LNCAP (cell line): ENCODE data around the gene LRRC43.

ENCODE experiments used
- CTCF ChIP-seq: fragments of 450-650 bp; IDR thresholded peaks from 2 replicates; pipeline ENCODE4 v1.5.1; 2017; ENCODE audit warnings: mild to moderate bottlenecking

The LRRC43 gene

GRCh38 chr12:122160761-122161160 lies 22.2 kb upstream of the LRRC43 start:
- no peak for TF ChIP-seq CTCF

GRCh38 chr12:122161682-122162081 lies 21.2 kb upstream of the LRRC43 start:
- TF ChIP-seq CTCF = no peak

GRCh38 chr12:122162976-122163375 lies 19.9 kb upstream of the LRRC43 start:
- no peak for TF ChIP-seq CTCF

GRCh38 chr12:122166422-122167349 lies 16.2 kb upstream of the LRRC43 start:
- no peak for TF ChIP-seq CTCF

- TF ChIP-seq CTCF = no peak
Measured at GRCh38 chr12:122167356-122167925, 15.5 kb upstream of the LRRC43 start.

GRCh38 chr12:122168492-122168891 lies 14.4 kb upstream of the LRRC43 start:
- no peak for TF ChIP-seq CTCF

- TF ChIP-seq CTCF = no peak
Measured at GRCh38 chr12:122171399-122171798, 11.5 kb upstream of the LRRC43 start.
